PC-9 (cell line): ENCODE results near the gene PHACTR1. TPM values are rescaled to one million over a fixed set of nuclear protein-coding genes. Genes with fewer than 3 reads are reported as not detected.

ENCODE experiments used
- BruUV-seq: library from RNA; stranded (reverse); fragments of 400-500 nt; replicated peaks from 2 replicates; lab custom pipeline; 2021; lab: Mats Ljungman, UMichigan
- CTCF ChIA-PET: fragments of 300-600 bp; sonication (Branson Sonifier 250); formaldehyde crosslinking; loops from one replicate; lab custom pipeline; 2022; ENCODE audit warnings: antibody characterized with exemption; lab: Charles Lee
- POLR2A ChIA-PET: fragments of 300-600 bp; sonication (Branson Sonifier 250); formaldehyde crosslinking; loops from one replicate; lab custom pipeline; 2022; ENCODE audit warnings: antibody characterized with exemption; ENCODE audit not compliant: unreplicated experiment; lab: Charles Lee
- DNase-seq, 2 experiments: peaks; one replicate each; pipeline versions ENCODE4 v3.0.0 to v3.0.0-alpha.2; 2015 to 2022; ENCODE audit warnings: mixed read lengths in 1 of 2
- H2AFZ ChIP-seq: fragments of 200-600 bp; sonication (generic); 2 replicates; pipeline ENCODE4 v1.8.1; 2017; ENCODE audit warnings: antibody characterized with exemption
- H3F3A ChIP-seq: fragments of 200-600 bp; sonication (generic); 2 replicates; pipeline ENCODE4 v1.8.1; 2017; ENCODE audit warnings: antibody characterized with exemption, mild to moderate bottlenecking, low read depth; ENCODE audit not compliant: insufficient read depth
- H3K27ac ChIP-seq: fragments of 200-600 bp; sonication (generic); 2 replicates; pipeline ENCODE4 v1.6.1; 2016; ENCODE audit warnings: mixed run types
- H3K27me3 ChIP-seq: fragments of 200-600 bp; sonication (generic); 2 replicates; pipeline ENCODE4 v1.6.1; 2016; ENCODE audit warnings: low read depth, mixed run types; ENCODE audit not compliant: insufficient read depth
- H3K36me3 ChIP-seq: fragments of 200-600 bp; sonication (generic); 2 replicates; pipeline ENCODE4 v1.6.1; 2016; ENCODE audit warnings: low read depth, mixed run types
- H3K4me1 ChIP-seq: fragments of 200-600 bp; sonication (generic); replicated peaks from 2 replicates; pipeline ENCODE4 v1.6.1; 2016; ENCODE audit warnings: mixed run types; ENCODE audit not compliant: insufficient read depth
- H3K4me2 ChIP-seq: fragments of 200-600 bp; sonication (generic); 2 replicates; pipeline ENCODE4 v1.6.1; 2017; ENCODE audit warnings: mixed run types
- H3K4me3 ChIP-seq: fragments of 200-600 bp; sonication (generic); 2 replicates; pipeline ENCODE4 v1.6.1; 2016; ENCODE audit warnings: mixed run types
- H3K79me2 ChIP-seq: fragments of 200-600 bp; sonication (generic); 2 replicates; pipeline ENCODE4 v1.6.1; 2017; ENCODE audit warnings: low read depth, mixed run types
- H3K9me2 ChIP-seq: fragments of 200-600 bp; sonication (generic); 2 replicates; pipeline ENCODE4 v1.8.1; 2017; ENCODE audit warnings: mild to moderate bottlenecking; ENCODE audit not compliant: insufficient read depth
- H3K9me3 ChIP-seq: fragments of 200-600 bp; sonication (generic); 2 replicates; pipeline ENCODE4 v1.8.1; 2016; ENCODE audit warnings: low read depth; ENCODE audit not compliant: insufficient read depth
- H4K20me1 ChIP-seq: fragments of 200-600 bp; sonication (generic); 2 replicates; pipeline ENCODE4 v1.8.1; 2017; ENCODE audit not compliant: insufficient read depth
- CTCF ChIP-seq: fragments of 200-600 bp; sonication (generic); conservative IDR thresholded peaks from 2 replicates; pipeline ENCODE4 v1.6.1; 2017; ENCODE audit warnings: mixed run types, antibody characterized with exemption, mild to moderate bottlenecking, moderate library complexity
- EZH2 ChIP-seq: fragments of 200-600 bp; sonication (generic); IDR thresholded peaks from 2 replicates; pipeline ENCODE4 v1.8.0; 2017; ENCODE audit warnings: antibody characterized with exemption, low read depth
- intact Hi-C: fragments of 100-400 bp; cut with micrococcal nuclease; formaldehyde crosslinking; loops from one replicate; pipeline ENCODE4 v1.10.0; 2022; ENCODE audit not compliant: unreplicated experiment
- total RNA-seq: library from RNA; stranded (reverse); gene quantifications from 2 replicates; pipeline ENCODE4 v1.2.3, GENCODE V29; 2021

PHACTR1 gene
- total RNA-seq, 1 experiment from 2014 or later, result not detected

GRCh38 chr6:13263669-13264068 lies 547.1 kb downstream of the PHACTR1 start:
- Histone ChIP-seq H3K79me2 (no peaks in the 10 kb centered on the region), H4K20me1 (no peaks in the 10 kb centered on the region), H3K4me2 (no peak overlapping the region), H3K4me1 (peaks cover 18% of the 10 kb centered on the region), H3K36me3 (no peaks in the 10 kb centered on the region), H3K27me3 (no peaks in the 10 kb centered on the region), H3K9me2 (no peaks in the 10 kb centered on the region), H2AFZ (no peak overlapping the region), H3K9me3 (no peaks in the 10 kb centered on the region), H3K27ac (no peak overlapping the region), H3K4me3 (no peak overlapping the region), H3F3A (peaks cover 2% of the 10 kb centered on the region; the same call in 1 of the 2 replicates)
- TF ChIP-seq EZH2 (no peak), CTCF (no peak)
- BruUV-seq, result no TSS peak
- CTCF ChIA-PET, result no interaction called here
- DNase-seq, result no peak
- intact Hi-C loops, result no loop called here
- POLR2A ChIA-PET, result interaction anchor here (0.5 kb wide), 1 partner anchor 311 kb away, joined by 6 read pairs; no protein-coding TSS in a partner anchor

DNA sequence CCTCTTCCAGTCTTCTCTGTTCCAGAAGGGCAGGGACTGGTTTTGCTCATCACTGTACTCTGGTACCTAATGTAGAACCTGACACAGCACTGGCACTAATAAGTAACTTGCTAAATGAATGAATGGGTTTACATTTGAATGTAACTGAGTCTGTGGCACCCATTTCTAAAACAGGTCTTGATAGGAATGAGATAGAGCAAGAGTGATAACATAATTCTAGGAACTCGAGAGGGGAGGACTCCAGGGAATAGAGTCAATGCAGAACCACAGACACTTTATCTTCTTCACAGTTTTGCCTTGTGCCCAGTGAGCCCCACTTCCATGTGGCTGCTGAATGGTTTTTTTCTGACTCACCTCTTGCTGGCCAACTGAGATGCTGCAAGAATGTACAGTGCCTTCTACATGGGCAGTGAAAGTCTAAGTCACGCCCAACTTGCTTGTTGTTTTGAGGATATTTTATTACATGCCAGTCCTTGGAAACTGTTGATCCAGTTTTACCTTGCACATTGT lies 550.6 kb downstream of the PHACTR1 start:
- H4K20me1 ChIP-seq, result no peaks in the 10 kb centered on the region
- H2AFZ ChIP-seq, result no peak overlapping the region
- BruUV-seq, result no TSS peak
- no peaks in the 10 kb centered on the region for H3K36me3 ChIP-seq
- H3K9me3 ChIP-seq, result no peaks in the 10 kb centered on the region
- peak overlapping the region; percentile 15; the same call in 1 of the 2 replicates for H3K4me2 ChIP-seq
- H3K4me3 ChIP-seq, result no peak overlapping the region
- DNase-seq, result peak; percentile 47 to 90
- peak overlapping the region; percentile 20; the same call in 1 of the 2 replicates for H3K27ac ChIP-seq
- H3K79me2 ChIP-seq, result no peaks in the 10 kb centered on the region
- H3K9me2 ChIP-seq, result no peaks in the 10 kb centered on the region
- ChIA-PET POLR2A (no interaction called here), CTCF (no interaction called here)
- TF ChIP-seq EZH2 (no peak), CTCF (no peak)
- H3F3A ChIP-seq, result peaks cover 6% of the 10 kb centered on the region; the same call in 1 of the 2 replicates
- H3K27me3 ChIP-seq, result no peaks in the 10 kb centered on the region
- intact Hi-C loops, result no loop called here
- H3K4me1 ChIP-seq, result peaks cover 31% of the 10 kb centered on the region

- CTCF ChIA-PET, result interaction anchor here (0.7 kb wide), 1 partner anchor 1443 kb away, joined by 7 read pairs; no protein-coding TSS in a partner anchor
- Histone ChIP-seq H3K9me3 (no peaks in the 10 kb centered on the region), H3K4me2 (peak overlapping the region; percentile 41; the same call in 1 of the 2 replicates), H2AFZ (no peak overlapping the region), H3F3A (peaks cover 6% of the 10 kb centered on the region; the same call in 1 of the 2 replicates), H3K79me2 (no peaks in the 10 kb centered on the region), H4K20me1 (no peaks in the 10 kb centered on the region), H3K4me1 (peaks cover 31% of the 10 kb centered on the region), H3K27me3 (no peaks in the 10 kb centered on the region), H3K36me3 (no peaks in the 10 kb centered on the region), H3K9me2 (no peaks in the 10 kb centered on the region), H3K4me3 (no peak overlapping the region), H3K27ac (peak overlapping the region; percentile 38)
- DNase-seq, result peak; percentile 54 to 87
- intact Hi-C loops, result no loop called here
- no peak for TF ChIP-seq EZH2
- TF ChIP-seq CTCF, result no peak
- POLR2A ChIA-PET, result interaction anchor here (0.5 to 0.6 kb wide), 2 partner anchors 58 to 631 kb away, joined by 4 to 5 read pairs; no protein-coding TSS in a partner anchor
- no TSS peak for BruUV-seq
These were observed 552.4 kb downstream of the PHACTR1 start for GRCh38 chr6:13268913-13269518.
